Measurements from ENCODE around the gene RSPO3.
A peak's percentile ranks its signal among the peaks of the same experiment; 100 is the strongest.

Gene RSPO3

DNA sequence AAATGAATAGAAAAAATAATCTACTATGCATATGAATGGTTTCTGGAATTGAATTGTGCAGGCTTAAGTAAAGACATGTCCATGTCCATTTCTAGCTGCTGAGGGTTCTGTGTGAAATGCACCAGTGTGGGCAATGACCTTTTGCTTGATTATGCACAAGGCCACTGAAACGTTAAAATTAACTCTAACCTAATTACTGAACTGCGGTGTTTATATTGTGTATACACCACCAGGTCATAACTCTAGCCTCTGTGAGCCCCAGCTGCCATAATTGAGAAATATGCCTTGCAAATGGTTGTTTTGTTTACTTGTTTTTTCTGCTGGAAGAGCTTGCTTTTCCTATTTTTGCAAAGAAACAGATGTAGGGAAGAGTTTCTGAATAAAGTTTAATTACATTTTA lies 46.1 kb downstream of the RSPO3 start:
- no peak for FAIRE-seq

GRCh38 chr6:127173156-127173940 lies 54.9 kb downstream of the RSPO3 start:
- FAIRE-seq, result no peak

- FAIRE-seq, result no peak
These were observed 57.7 kb downstream of the RSPO3 start for GRCh38 chr6:127176146-127176545.

GRCh38 chr6:127177030-127177922 lies 58.8 kb downstream of the RSPO3 start:
- FAIRE-seq, result no peak

GRCh38 chr6:127177923-127178231 lies 59.4 kb downstream of the RSPO3 start:
- no peak for FAIRE-seq

GRCh38 chr6:127178746-127179145 lies 60.3 kb downstream of the RSPO3 start:
- no peak for FAIRE-seq

GRCh38 chr6:127180426-127180825 lies 62.0 kb downstream of the RSPO3 start:
- FAIRE-seq, result no peak

DNA sequence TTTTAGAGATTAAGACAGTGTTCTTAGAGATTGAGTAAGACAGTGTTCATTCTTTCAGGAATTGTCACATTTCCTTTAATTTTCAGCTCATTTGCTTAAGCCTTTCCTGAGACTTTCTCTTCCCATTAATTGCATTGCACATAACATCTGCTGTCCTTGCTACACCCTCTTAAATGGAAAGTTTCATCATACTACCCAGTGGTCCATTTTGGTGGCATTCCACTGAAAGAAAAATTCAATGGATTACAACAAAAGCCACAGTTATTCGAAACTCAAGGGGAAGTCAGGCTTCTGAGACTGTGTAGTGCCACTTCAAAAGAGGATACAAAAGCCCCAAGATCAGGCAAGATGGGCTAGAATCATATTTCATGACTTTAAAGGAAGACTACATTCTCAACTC lies 64.0 kb downstream of the RSPO3 start:
- FAIRE-seq, result no peak

GRCh38 chr6:127185437-127185995 lies 67.0 kb downstream of the RSPO3 start:
- FAIRE-seq, result no peak

GRCh38 chr6:127186889-127187288 lies 68.4 kb downstream of the RSPO3 start:
- FAIRE-seq, result peak; percentile 74

GRCh38 chr6:127188744-127189143 lies 70.3 kb downstream of the RSPO3 start:
- no peak for FAIRE-seq

GRCh38 chr6:127190552-127190951 lies 72.1 kb downstream of the RSPO3 start:
- FAIRE-seq, result peak; percentile 82

DNA sequence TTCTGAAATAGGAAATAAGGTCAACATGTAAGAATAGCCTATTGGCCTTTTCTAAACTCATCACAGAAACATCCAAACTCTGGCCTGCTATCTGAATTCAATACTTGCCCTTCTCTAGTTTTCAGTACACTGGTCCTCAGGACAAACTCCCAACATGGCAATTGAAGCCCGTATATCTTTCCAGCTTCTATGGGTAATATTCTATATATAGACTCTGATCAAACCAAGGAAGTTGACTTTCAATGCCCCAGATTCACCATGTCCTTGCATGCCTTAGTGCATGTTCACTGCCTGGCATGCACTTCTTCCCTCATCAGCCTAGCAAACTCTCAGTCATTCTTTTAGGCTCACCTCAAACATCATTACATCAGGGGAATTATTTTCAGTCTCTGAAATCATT lies 73.2 kb downstream of the RSPO3 start:
- FAIRE-seq, result no peak

DNA sequence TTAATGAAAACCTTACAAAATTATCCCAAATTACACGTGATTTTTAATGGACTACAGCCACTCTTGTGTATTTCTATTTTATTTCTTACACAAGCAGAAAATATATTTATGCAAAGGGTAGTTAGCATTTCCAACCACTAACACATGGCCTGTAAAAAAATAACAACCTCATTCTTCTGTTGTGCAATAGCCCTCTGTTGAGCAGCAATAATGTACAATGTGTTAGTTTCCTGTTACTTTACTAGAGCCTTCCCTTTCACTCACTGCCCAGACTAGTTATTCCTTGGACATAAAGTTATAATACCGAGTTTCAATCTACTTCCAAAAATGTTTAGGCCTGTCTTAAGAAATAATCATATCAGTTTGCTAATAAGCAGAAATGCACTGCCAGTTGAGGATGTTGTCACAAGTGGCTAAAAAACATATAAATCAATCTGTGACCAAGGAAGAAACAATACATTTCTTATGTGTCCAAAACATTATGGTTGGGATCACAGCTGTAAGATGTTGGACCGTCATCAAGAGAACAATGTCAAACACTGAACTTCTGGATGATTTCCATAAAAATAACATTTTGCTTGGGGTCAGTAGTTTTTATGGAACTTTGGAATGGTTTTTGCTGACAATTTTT lies 74.6 kb downstream of the RSPO3 start:
- no peak for FAIRE-seq

DNA sequence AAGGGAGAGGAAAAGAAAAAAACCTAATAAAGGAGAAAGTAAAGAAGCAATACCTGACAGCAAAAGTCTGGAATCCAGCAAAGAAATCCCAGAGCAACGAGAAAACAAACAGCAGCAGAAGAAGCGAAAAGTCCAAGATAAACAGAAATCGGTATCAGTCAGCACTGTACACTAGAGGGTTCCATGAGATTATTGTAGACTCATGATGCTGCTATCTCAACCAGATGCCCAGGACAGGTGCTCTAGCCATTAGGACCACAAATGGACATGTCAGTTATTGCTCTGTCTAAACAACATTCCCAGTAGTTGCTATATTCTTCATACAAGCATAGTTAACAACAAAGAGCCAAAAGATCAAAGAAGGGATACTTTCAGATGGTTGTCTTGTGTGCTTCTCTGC lies 77.4 kb downstream of the RSPO3 start:
- FAIRE-seq, result no peak

- no peak for FAIRE-seq
These were observed 80.1 kb downstream of the RSPO3 start for GRCh38 chr6:127198549-127198948.

GRCh38 chr6:127199470-127199869 lies 81.0 kb downstream of the RSPO3 start:
- FAIRE-seq, result no peak

- FAIRE-seq, result no peak
These were observed 81.6 kb downstream of the RSPO3 start for GRCh38 chr6:127200114-127200513.

DNA sequence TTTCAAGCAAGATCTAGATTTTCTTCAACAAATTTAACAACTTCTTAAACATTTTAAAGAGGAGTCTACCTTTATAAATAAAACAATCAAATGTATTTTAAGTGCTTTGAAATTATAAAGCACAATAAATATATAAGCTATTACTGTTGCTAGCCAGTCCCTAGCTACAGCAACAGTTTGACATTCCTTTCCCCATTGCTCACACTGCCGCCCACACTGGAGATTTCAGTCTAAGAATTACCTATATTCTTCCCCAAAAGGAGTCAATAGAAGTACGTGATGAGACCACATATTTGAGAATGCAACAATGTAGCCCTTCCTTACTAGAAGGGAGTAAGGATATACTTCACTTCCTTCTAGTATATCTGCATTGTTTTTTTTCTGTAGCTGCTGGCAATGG lies 82.8 kb downstream of the RSPO3 start:
- no peak for FAIRE-seq

GRCh38 chr6:127202676-127203075 lies 84.2 kb downstream of the RSPO3 start:
- FAIRE-seq, result no peak

DNA sequence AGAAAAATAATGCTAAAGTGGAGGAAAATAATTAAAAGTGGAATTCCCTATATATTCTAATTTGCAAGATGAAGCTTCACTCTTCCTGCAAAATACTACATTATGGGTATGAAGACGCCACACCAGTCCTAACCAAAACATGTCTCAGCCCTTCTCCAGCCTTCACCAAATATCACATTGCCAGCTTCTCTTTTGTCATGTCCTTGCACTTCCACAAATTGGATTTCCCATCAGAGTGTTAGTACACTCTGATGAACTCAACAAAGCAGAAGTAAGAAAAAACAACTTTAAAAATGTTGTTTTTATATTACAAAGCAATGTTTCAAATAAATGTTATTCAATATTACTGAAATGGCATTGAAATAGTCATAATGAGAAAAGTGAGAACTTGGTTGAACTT lies 85.8 kb downstream of the RSPO3 start:
- no peak for FAIRE-seq

- FAIRE-seq, result no peak
These were observed 86.6 kb downstream of the RSPO3 start for GRCh38 chr6:127205036-127205435.

- FAIRE-seq, result no peak
These were observed 88.1 kb downstream of the RSPO3 start for GRCh38 chr6:127206531-127207095.

All from G401.6 (cell line).